Heart left ventricle (tissue), 16 donors: ENCODE results near the gene VENTX. TPM values are rescaled to one million over a fixed set of nuclear protein-coding genes. Genes with fewer than 3 reads are reported as not detected.

Experiments used
- ATAC-seq, 4 donors: fragments of 200-7000 bp; cut with Tn5 transposase; one replicate each; pipeline ENCODE4 v1.9.1; 2020 to 2022; ENCODE audit warnings: moderate library complexity in 4 of 4, mild to moderate bottlenecking in 3 of 4, moderate number of reproducible peaks in 1 of 4
- DNase-seq, 5 donors: peaks; one replicate each; pipeline ENCODE4 v3.0.0-alpha.2; 2020
- H3K27ac ChIP-seq, 12 donors: fragments of 200-600 bp; sonication (generic) in 4 of 12; one replicate each; pipeline versions ENCODE4 v1.5.0 to v1.8.0; 2016 to 2022; ENCODE audit warnings: mild to moderate bottlenecking in 2 of 12
- H3K27me3 ChIP-seq, 9 donors: fragments of 200-600 bp; sonication (generic) in 2 of 9; one replicate each; pipeline versions ENCODE4 v1.5.1 to v1.8.0; 2016 to 2022; ENCODE audit warnings: mild to moderate bottlenecking in 3 of 9
- H3K36me3 ChIP-seq, 9 donors: fragments of 200-600 bp; sonication (generic) in 2 of 9; one replicate each; pipeline versions ENCODE4 v1.5.0 to v1.8.0; 2018 to 2022; ENCODE audit warnings: mild to moderate bottlenecking in 2 of 9
- H3K4me1 ChIP-seq, 12 donors: fragments of 200-600 bp; sonication (generic) in 4 of 12; one replicate each; pipeline versions ENCODE4 v1.5.0 to v1.8.0; 2016 to 2022; ENCODE audit warnings: mild to moderate bottlenecking in 3 of 12
- H3K4me3 ChIP-seq, 12 donors: fragments of 200-600 bp; sonication (generic) in 4 of 12; one replicate each; pipeline versions ENCODE4 v1.5.0 to v1.8.0; 2017 to 2022; ENCODE audit warnings: mild to moderate bottlenecking in 9 of 12, moderate library complexity in 4 of 12
- H3K9me3 ChIP-seq, 12 donors: fragments of 200-600 bp; sonication (generic) in 4 of 12; one replicate each; pipeline versions ENCODE4 v1.5.0 to v1.8.0; 2016 to 2022; ENCODE audit warnings: mild to moderate bottlenecking in 1 of 12
- CTCF ChIP-seq, 12 donors: fragments of 200-600 bp; sonication (generic) in 4 of 12; IDR thresholded peaks; one replicate each; pipeline versions ENCODE4 v1.5.0 to v1.8.0; 2018 to 2022; ENCODE audit warnings: antibody characterized with exemption in 12 of 12, mild to moderate bottlenecking in 5 of 12
- POLR2A ChIP-seq, 2 donors: fragments of 450-650 bp; IDR thresholded peaks; one replicate each; pipeline ENCODE4 v1.6.1; 2017; ENCODE audit warnings: antibody characterized with exemption in 2 of 2, mild to moderate bottlenecking in 2 of 2, moderate library complexity in 2 of 2
- WGBS, 4 donors: extraction: QIAGEN DNeasy Blood & Tissue Kit in 2 of 4; methylation state at CpG; one replicate each; pipeline versions ENCODE4 v1.1.5 to v1.1.7; 2013 to 2018; 5-methylcytosine and 5-hydroxymethylcytosine counted together
- intact Hi-C, 10 donors: fragments of 100-400 bp; cut with DNase I; formaldehyde crosslinking; loops; one replicate each; pipeline versions ENCODE4 v1.11.1 to v1.14.2; 2022
- polyA plus RNA-seq, 2 donors: library from polyadenylated mRNA; stranded (reverse); fragments of 200-250 nt; gene quantifications; one replicate each; pipeline ENCODE4 v1.2.3, GENCODE V29; 2013
- total RNA-seq, 9 donors: library from RNA; depleted of rRNA in 2 of 9; stranded (reverse); fragments of >200 nt in 2 of 9; fragmentation: NEBNext Ultra II Directional in 3 of 9; extraction: Animal tissue kit (Norgen Biotek cat#: 25700) in 3 of 9; gene quantifications; one replicate each; pipeline versions ENCODE4 v1.1.0 to v1.2.4, GENCODE V29; 2016 to 2023
- donor health status: ischemic (EF 13 %, LVEDD 7.1; RV severe dilation, severe dysfunction).
- donor health status: healthy with polysubstance abuse.
- donor health status: DM: no; HTN: yes; CAD: no.
- donor health status: DM: no; HTN: no; CAD: no.
- donor health status: ischemic (EF 25% LVEDD 6.9; RV normal size, moderate dysfunction).
- donor health status: ischemic (EF 25% LVEDD 5.7; RV mildly dilated, moderate dysfunction).
- donor health status: healthy.
- donor health status: DM: yes; HTN: yes; CAD: no.
- donor health status: ischemic (EF 35%, LVEDD 5.7; RV mildly dilated, moderate dysfunction).
- donor health status: nonischemic (EF 11% LVEDD 7.7; RV severe dilation, severe dysfunction).
- donor health status: DM: yes; HTN: yes; CAD: no.
- donor health status: PGD.
- donor health status: ischemic (EF 29% LVEDD 5.4; RV normal size, mild dysfunction).
- donor health status: nonischemic (EF 23%, LVEDD 6.1; RV moderate dilation, normal function).

VENTX gene
- total and polyA plus RNA-seq, 11 donors: 0.29 to 2.3 (median 0.58) TPM

- H3K4me3 ChIP-seq: no peak overlapping the region
- no peak overlapping the region for H3K27ac ChIP-seq
- intact Hi-C loops: no loop called here
- peaks cover 0 to 3% (median 0%) of the 10 kb centered on the region in 9 donors for H3K27me3 ChIP-seq
- H3K9me3 ChIP-seq: no peaks in the 10 kb centered on the region
- DNase-seq (peak in 1 of 5 donors; percentile 56), ATAC-seq (no peak)
- TF ChIP-seq CTCF (IDR thresholded peaks at IDR 0.05) (no peak), POLR2A (IDR thresholded peaks at IDR 0.05) (no peak)
- no peaks in the 10 kb centered on the region for H3K36me3 ChIP-seq
- WGBS, 4 donors: 81 to 88% (median 86%) methylated on average over 23 to 31 of the region's 31 CpGs
- no peaks in the 10 kb centered on the region for H3K4me1 ChIP-seq
These were observed 33.9 kb upstream of the VENTX start for GRCh38 chr10:133203652-133204195.

- intact Hi-C loops: no loop called here
- H3K36me3 ChIP-seq: no peaks in the 10 kb centered on the region
- H3K27ac ChIP-seq: no peak overlapping the region
- H3K4me1 ChIP-seq: no peaks in the 10 kb centered on the region
- no peak overlapping the region for H3K4me3 ChIP-seq
- 88 to 96% (median 91%) methylated on average over 35 to 38 of the region's 38 CpGs for WGBS, 4 donors
- TF ChIP-seq CTCF (IDR thresholded peaks at IDR 0.05): no peak
- DNase-seq: peak in 2 of 5 donors; percentile 12 to 43
- peaks cover 0 to 3% (median 0%) of the 10 kb centered on the region in 9 donors for H3K27me3 ChIP-seq
- ATAC-seq: no peak
- no peaks in the 10 kb centered on the region for H3K9me3 ChIP-seq
These were observed 33.2 kb upstream of the VENTX start for GRCh38 chr10:133204226-133205015.

DNA sequence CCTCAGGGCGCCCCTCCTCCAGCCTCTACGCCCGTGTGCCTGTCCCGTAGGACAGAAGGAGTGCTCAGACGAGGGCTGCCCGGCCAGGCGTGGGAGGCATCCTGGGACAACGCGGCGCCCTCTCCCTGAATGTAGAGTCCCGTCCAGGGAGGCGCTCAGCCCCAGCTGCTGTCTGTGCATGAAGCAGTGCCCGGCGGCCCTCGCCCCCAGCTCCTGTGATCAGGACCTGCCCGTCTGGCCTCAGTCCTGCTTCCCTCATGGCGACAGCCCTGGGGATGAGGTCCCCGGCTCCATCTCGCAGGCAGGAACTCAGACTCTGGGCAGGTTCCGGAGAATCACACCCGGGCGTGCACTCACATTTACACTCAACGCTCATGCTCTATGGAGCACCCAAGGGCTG, 32.5 kb upstream of the VENTX start:
- DNase-seq (peak in 1 of 5 donors; percentile 61), ATAC-seq (no peak)
- H3K36me3 ChIP-seq: no peaks in the 10 kb centered on the region
- H3K27me3 ChIP-seq: peaks cover 0 to 3% (median 0%) of the 10 kb centered on the region in 9 donors
- intact Hi-C loops: no loop called here
- no peak for TF ChIP-seq POLR2A (IDR thresholded peaks at IDR 0.05)
- no peak for TF ChIP-seq CTCF (IDR thresholded peaks at IDR 0.05)
- no peaks in the 10 kb centered on the region for H3K4me1 ChIP-seq
- 80 to 86% (median 85%) methylated on average over 4 to 23 of the region's 23 CpGs for WGBS, 4 donors
- no peaks in the 10 kb centered on the region for H3K9me3 ChIP-seq
- no peak overlapping the region for H3K4me3 ChIP-seq
- no peak overlapping the region for H3K27ac ChIP-seq

GRCh38 chr10:133206356-133207040, 31.2 kb upstream of the VENTX start:
- Histone ChIP-seq H3K27me3 (peaks cover 0 to 3% (median 0%) of the 10 kb centered on the region in 9 donors), H3K27ac (no peak overlapping the region), H3K9me3 (no peaks in the 10 kb centered on the region), H3K4me1 (no peaks in the 10 kb centered on the region), H3K36me3 (no peaks in the 10 kb centered on the region), H3K4me3 (no peak overlapping the region)
- intact Hi-C loops: no loop called here
- no peak for ATAC-seq
- peak in 1 of 5 donors; percentile 38 for DNase-seq
- WGBS, 4 donors: 82 to 88% (median 85%) methylated on average over 13 to 17 of the region's 17 CpGs
- TF ChIP-seq POLR2A (IDR thresholded peaks at IDR 0.05) (no peak), CTCF (IDR thresholded peaks at IDR 0.05) (no peak)
